Measurements from ENCODE around the gene KLF5. TPM values are rescaled to one million over a fixed set of nuclear protein-coding genes. Genes with fewer than 3 reads are reported as not detected.

Gene KLF5
- total RNA-seq, 1 experiment from 2014 or later, result 59.2 TPM

DNA sequence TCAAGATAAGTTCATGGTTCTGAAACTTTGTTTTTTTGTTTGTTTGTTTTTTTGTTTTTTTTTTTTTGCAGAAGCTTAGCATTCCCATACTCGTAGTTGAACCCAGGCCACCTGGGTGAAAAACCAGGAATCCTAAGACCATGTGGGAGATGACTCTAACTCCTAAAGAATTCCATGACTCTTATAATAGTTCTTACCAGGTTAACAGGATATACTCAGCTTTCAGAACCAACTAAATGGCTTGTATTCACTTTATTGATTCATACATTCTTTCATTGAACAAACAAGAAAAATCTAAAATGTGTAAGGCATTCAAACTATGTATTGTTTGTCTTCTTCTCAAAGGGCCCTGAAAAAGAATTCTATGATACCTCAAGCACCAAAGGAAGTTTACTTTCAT is 40.5 kb upstream of the KLF5 start:
- Histone ChIP-seq H3K4me1 (ENCODE audit: control insufficient read depth in 1 of 2, insufficient read depth in 2 of 2, low read length in 2 of 2) (no peaks in the 10 kb centered on the region), H3K36me3 (ENCODE audit: control insufficient read depth in 1 of 2, insufficient read depth in 2 of 2, low read length in 2 of 2) (no peaks in the 10 kb centered on the region; a peak in 1 of 4 replicates), H3K79me2 (ENCODE audit: insufficient read depth, low read length) (no peaks in the 10 kb centered on the region), H3K9me3 (ENCODE audit: control insufficient read depth in 1 of 2, insufficient read depth in 1 of 2, low read depth in 1 of 2, low read length in 2 of 2) (no peaks in the 10 kb centered on the region), H3K4me2 (ENCODE audit: low read length) (no peak overlapping the region), H3K4me3 (replicated peaks in 1 of 2; ENCODE audit: low read depth in 1 of 2, low read length in 2 of 2) (no peak overlapping the region), H3K9ac (ENCODE audit: low read length) (no peak overlapping the region), H3K27ac (ENCODE audit: low read depth, low read length) (no peak overlapping the region), H4K20me1 (ENCODE audit: insufficient read depth) (no peaks in the 10 kb centered on the region), H2AFZ (ENCODE audit: low read depth, low read length, poor library complexity, severe bottlenecking) (no peak overlapping the region), H3K27me3 (ENCODE audit: insufficient read depth, low read length) (no peaks in the 10 kb centered on the region), H3K9me2 (ENCODE audit: insufficient read depth) (no peaks in the 10 kb centered on the region)
- DNase-seq (ENCODE audit: low read depth, low spot score), result no peak
- TF ChIP-seq, protein P1, sequence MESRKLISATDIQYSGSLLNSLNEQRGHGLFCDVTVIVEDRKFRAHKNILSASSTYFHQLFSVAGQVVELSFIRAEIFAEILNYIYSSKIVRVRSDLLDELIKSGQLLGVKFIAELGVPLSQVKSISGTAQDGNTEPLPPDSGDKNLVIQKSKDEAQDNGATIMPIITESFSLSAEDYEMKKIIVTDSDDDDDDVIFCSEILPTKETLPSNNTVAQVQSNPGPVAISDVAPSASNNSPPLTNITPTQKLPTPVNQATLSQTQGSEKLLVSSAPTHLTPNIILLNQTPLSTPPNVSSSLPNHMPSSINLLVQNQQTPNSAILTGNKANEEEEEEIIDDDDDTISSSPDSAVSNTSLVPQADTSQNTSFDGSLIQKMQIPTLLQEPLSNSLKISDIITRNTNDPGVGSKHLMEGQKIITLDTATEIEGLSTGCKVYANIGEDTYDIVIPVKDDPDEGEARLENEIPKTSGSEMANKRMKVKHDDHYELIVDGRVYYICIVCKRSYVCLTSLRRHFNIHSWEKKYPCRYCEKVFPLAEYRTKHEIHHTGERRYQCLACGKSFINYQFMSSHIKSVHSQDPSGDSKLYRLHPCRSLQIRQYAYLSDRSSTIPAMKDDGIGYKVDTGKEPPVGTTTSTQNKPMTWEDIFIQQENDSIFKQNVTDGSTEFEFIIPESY (IDR thresholded peaks at IDR 0.05; ENCODE audit: extremely low read depth, insufficient replicate concordance, low read length), result no peak
- no peak for TF ChIP-seq FOSL1 (IDR thresholded peaks at IDR 0.05; ENCODE audit: low read depth)
- TF ChIP-seq, protein P2, sequence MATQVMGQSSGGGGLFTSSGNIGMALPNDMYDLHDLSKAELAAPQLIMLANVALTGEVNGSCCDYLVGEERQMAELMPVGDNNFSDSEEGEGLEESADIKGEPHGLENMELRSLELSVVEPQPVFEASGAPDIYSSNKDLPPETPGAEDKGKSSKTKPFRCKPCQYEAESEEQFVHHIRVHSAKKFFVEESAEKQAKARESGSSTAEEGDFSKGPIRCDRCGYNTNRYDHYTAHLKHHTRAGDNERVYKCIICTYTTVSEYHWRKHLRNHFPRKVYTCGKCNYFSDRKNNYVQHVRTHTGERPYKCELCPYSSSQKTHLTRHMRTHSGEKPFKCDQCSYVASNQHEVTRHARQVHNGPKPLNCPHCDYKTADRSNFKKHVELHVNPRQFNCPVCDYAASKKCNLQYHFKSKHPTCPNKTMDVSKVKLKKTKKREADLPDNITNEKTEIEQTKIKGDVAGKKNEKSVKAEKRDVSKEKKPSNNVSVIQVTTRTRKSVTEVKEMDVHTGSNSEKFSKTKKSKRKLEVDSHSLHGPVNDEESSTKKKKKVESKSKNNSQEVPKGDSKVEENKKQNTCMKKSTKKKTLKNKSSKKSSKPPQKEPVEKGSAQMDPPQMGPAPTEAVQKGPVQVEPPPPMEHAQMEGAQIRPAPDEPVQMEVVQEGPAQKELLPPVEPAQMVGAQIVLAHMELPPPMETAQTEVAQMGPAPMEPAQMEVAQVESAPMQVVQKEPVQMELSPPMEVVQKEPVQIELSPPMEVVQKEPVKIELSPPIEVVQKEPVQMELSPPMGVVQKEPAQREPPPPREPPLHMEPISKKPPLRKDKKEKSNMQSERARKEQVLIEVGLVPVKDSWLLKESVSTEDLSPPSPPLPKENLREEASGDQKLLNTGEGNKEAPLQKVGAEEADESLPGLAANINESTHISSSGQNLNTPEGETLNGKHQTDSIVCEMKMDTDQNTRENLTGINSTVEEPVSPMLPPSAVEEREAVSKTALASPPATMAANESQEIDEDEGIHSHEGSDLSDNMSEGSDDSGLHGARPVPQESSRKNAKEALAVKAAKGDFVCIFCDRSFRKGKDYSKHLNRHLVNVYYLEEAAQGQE (IDR thresholded peaks at IDR 0.05; ENCODE audit: low read depth), result no peak
- intact Hi-C loops (cut with micrococcal nuclease), result no loop called here
- POLR2A ChIA-PET, result interaction anchor here (0.7 kb wide), 1 partner anchor 233 kb away, joined by 3 read pairs; no protein-coding TSS in a partner anchor
- RAD21 ChIA-PET (ENCODE audit: low non-redundant PET in 1 of 2, low total read pairs in 2 of 2, uncharacterized antibody in 2 of 2, unreplicated experiment in 2 of 2), result no interaction called here
- CTCF ChIA-PET, result no interaction called here
- no peak for ATAC-seq
- no TSS peak for BruUV-seq (replicated peaks)

All from HCT116 (cell line).